Adrenal gland (tissue), 12 donors: ENCODE measurements around the gene LMAN1L. TPM values are rescaled to one million over a fixed set of nuclear protein-coding genes. Genes with fewer than 3 reads are reported as not detected.

Experiments used
- DNase-seq, 7 donors: peaks; one replicate each; pipeline ENCODE4 v3.0.0-alpha.2; 2019 to 2020
- H3K27ac ChIP-seq, 5 donors: fragments of 200-600 bp; sonication (generic) in 4 of 5; 1 replicate in 3 of 5; 2 replicates in 2 of 5; pipeline versions ENCODE4 v1.5.1 to v1.8.0; 2016 to 2020; ENCODE audit warnings: mild to moderate bottlenecking in 1 of 5
- H3K27me3 ChIP-seq: fragments of 200-600 bp; 2 replicates; pipeline ENCODE4 v1.8.0; 2021
- H3K36me3 ChIP-seq, 2 donors: fragments of 200-600 bp; replicated peaks in 1 of 2; 1 replicate in 1 of 2; 2 replicates in 1 of 2; pipeline versions ENCODE4 v1.5.1 to v1.8.0; 2018 to 2022
- H3K4me1 ChIP-seq, 2 donors: fragments of 200-600 bp; replicated peaks in 1 of 2; 1 replicate in 1 of 2; 2 replicates in 1 of 2; pipeline versions ENCODE4 v1.5.1 to v1.8.0; 2018 to 2021
- H3K4me3 ChIP-seq, 4 donors: fragments of 200-600 bp; sonication (generic) in 3 of 4; one replicate each; pipeline ENCODE4 v1.5.1; 2016 to 2018
- H3K9me3 ChIP-seq, 3 donors: fragments of 200-600 bp; sonication (generic) in 1 of 3; replicated peaks in 1 of 3; 1 replicate in 2 of 3; 2 replicates in 1 of 3; pipeline versions ENCODE4 v1.5.1 to v1.8.0; 2016 to 2021
- POLR2A ChIP-seq, 2 donors: fragments of 450-650 bp; IDR thresholded peaks; one replicate each; pipeline ENCODE4 v1.6.1; 2017; ENCODE audit warnings: antibody characterized with exemption in 2 of 2, mild to moderate bottlenecking in 2 of 2, moderate library complexity in 1 of 2
- WGBS, 4 donors: extraction: QIAGEN DNeasy Blood & Tissue Kit in 2 of 4; methylation state at CpG; one replicate each; pipeline versions ENCODE4 v1.1.5 to v1.1.7; 2013 to 2017; 5-methylcytosine and 5-hydroxymethylcytosine counted together
- intact Hi-C, 2 donors: fragments of 100-400 bp; cut with DNase I; formaldehyde crosslinking; loops; one replicate each; pipeline versions ENCODE4 v1.14.1 to v1.15.0; 2022 to 2023
- microRNA-seq, 3 donors: library from miRNA; unstranded; fragments of <30 nt; microRNA quantifications; one replicate each; pipeline ENCODE4, GENCODE V29; 2017 to 2020
- polyA plus RNA-seq, 3 donors: library from polyadenylated mRNA; stranded (reverse); fragments of 200-250 nt in 2 of 3; fragments of 350-450 nt in 1 of 3; fragmentation: Illumina TruSeq in 1 of 3; extraction: RNeasy Lipid Tissue Mini Kit (QIAGEN cat#74804) in 1 of 3; gene quantifications; one replicate each; pipeline ENCODE4 v1.2.3, GENCODE V29; 2013 to 2014
- small RNA-seq, 2 donors: library from RNA; depleted of rRNA; stranded (forward); fragments of <200 nt; gene quantifications; one replicate each; pipeline ENCODE3, GENCODE V24; 2016
- total RNA-seq, 9 donors: library from RNA; depleted of rRNA in 4 of 9; stranded (reverse); fragments of >200 nt in 4 of 9; fragments of 120-200 nt in 1 of 9; fragmentation: NEBNext Ultra II Directional in 1 of 9; extraction: Animal tissue kit (Norgen Biotek cat#: 25700) in 1 of 9; gene quantifications; one replicate each; pipeline versions ENCODE4 v1.1.0 to v1.2.4, GENCODE V29; 2013 to 2023
- TF ChIP-seq, protein P1 (sequence below), 6 experiments: fragments of 450-650 bp in 4 of 6; fragments of 200-600 bp in 2 of 6; sonication (generic) in 1 of 6; IDR thresholded peaks; 1 replicate in 5 of 6; 2 replicates in 1 of 6; pipeline versions ENCODE4 v1.5.1 to v1.8.0; 2016 to 2021; ENCODE audit warnings: antibody characterized with exemption in 6 of 6, mild to moderate bottlenecking in 2 of 6, moderate library complexity in 1 of 6
- donor health status: healthy with polysubstance abuse.
- donor health status: Bipolar disorder and iron deficiency.
- donor health status: DM: yes; HTN: yes; CAD: no.
- donor health status: DM: no; HTN: no; CAD: no.
- donor health status: DM: no; HTN: no; CAD: no.
- donor health status: DM: yes; HTN: yes; CAD: no.

The LMAN1L gene
- total and polyA plus RNA-seq, 12 donors = 0.28 to 12.5 (median 5.1) TPM; not detected in 1

DNA sequence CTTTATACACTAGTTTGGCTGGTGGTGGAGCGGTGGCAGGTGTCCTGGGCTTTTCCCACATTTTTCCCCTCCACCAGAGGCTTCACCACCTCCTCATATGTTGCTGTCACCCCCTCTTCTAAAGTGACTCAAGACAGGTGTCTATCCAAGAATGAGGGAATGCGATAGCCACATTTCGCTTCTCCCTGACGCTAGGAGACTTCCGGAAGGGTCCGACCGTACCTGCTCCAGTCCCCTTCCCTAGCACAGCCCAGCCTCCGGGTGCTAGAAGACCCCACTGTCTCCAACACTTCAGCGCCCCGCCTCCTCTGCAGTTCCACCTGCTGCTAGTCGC, 60.0 kb downstream of the LMAN1L start:
- Histone ChIP-seq H3K9me3 (no peaks in the 10 kb centered on the region), H3K36me3 (peaks cover 0 to 5% of the 10 kb centered on the region in 2 donors), H3K4me3 (peak overlapping the region; percentile 28 to 92 (median 80)), H3K27ac (peak overlapping the region; percentile 76 to 98 (median 88)), H3K27me3 (no peaks in the 10 kb centered on the region), H3K4me1 (peaks cover 39 to 52% of the 10 kb centered on the region in 2 donors)
- TF ChIP-seq, protein P1, sequence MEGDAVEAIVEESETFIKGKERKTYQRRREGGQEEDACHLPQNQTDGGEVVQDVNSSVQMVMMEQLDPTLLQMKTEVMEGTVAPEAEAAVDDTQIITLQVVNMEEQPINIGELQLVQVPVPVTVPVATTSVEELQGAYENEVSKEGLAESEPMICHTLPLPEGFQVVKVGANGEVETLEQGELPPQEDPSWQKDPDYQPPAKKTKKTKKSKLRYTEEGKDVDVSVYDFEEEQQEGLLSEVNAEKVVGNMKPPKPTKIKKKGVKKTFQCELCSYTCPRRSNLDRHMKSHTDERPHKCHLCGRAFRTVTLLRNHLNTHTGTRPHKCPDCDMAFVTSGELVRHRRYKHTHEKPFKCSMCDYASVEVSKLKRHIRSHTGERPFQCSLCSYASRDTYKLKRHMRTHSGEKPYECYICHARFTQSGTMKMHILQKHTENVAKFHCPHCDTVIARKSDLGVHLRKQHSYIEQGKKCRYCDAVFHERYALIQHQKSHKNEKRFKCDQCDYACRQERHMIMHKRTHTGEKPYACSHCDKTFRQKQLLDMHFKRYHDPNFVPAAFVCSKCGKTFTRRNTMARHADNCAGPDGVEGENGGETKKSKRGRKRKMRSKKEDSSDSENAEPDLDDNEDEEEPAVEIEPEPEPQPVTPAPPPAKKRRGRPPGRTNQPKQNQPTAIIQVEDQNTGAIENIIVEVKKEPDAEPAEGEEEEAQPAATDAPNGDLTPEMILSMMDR (IDR thresholded peaks at IDR 0.05) = peak in 1 of 6 experiments; percentile 3
- TF ChIP-seq POLR2A (IDR thresholded peaks at IDR 0.05) = no peak
- WGBS, 4 donors = 0 to 1% (median 0%) methylated on average over 9 to 11 of the region's 11 CpGs
- intact Hi-C loops = no loop called here
- DNase-seq = no peak

- TF ChIP-seq, protein P1 (IDR thresholded peaks at IDR 0.05) = no peak
- TF ChIP-seq POLR2A (IDR thresholded peaks at IDR 0.05) = peak; percentile 65 to 76
- Histone ChIP-seq H3K27ac (peak within 1 kb of the TSS; percentile 76 to 98 (median 88)), H3K9me3 (no peaks in the 10 kb centered on the region), H3K36me3 (peaks cover 0 to 5% of the 10 kb centered on the region in 2 donors), H3K4me3 (peak within 1 kb of the TSS; percentile 28 to 92 (median 80)), H3K27me3 (no peaks in the 10 kb centered on the region), H3K4me1 (peaks cover 38 to 47% of the 10 kb centered on the region in 2 donors)
- intact Hi-C loops = no loop called here
- WGBS, 4 donors = 0 to 1% (median 1%) methylated on average over 10 to 49 of the region's 52 CpGs
- peak; percentile 93 to 97 (median 96) for DNase-seq
These were observed 60.6 kb downstream of the LMAN1L start, which contains the start of gene SCAMP2 for GRCh38 chr15:74873036-74873755. Gene SCAMP2, minus strand, starts transcription at chr15:74873365. Its CDS starts 110 bp downstream, at chr15:74873255.

GRCh38 chr15:74873756-74874424, 61.3 kb downstream of the LMAN1L start:
- peaks cover 31 to 40% of the 10 kb centered on the region in 2 donors for H3K4me1 ChIP-seq
- peak in 4 of 7 donors; percentile 36 to 70 (median 43) for DNase-seq
- 29 to 74% (median 35%) methylated on average over 3 to 16 of the region's 16 CpGs for WGBS, 4 donors
- no peaks in the 10 kb centered on the region for H3K9me3 ChIP-seq
- no peaks in the 10 kb centered on the region for H3K36me3 ChIP-seq
- no peaks in the 10 kb centered on the region for H3K27me3 ChIP-seq
- H3K4me3 ChIP-seq = peak overlapping the region in 2 of 4 donors; percentile 80
- H3K27ac ChIP-seq = peak overlapping the region in 4 of 5 donors; percentile 88 to 98 (median 90)
- TF ChIP-seq POLR2A (IDR thresholded peaks at IDR 0.05) = no peak
- TF ChIP-seq, protein P1 (IDR thresholded peaks at IDR 0.05) = peak in 3 of 6 experiments; percentile 5 to 12 (median 12)
- intact Hi-C loops = no loop called here

Small RNA genes lying within 50 kb of the gene (microRNA-seq; reads per million reads assigned to microRNA genes)
- gene MIR4513 = 0 reads per million in 3 donors
- gene MIR6882 = 0.38 to 2.6 (median 1.8) reads per million in 3 donors

Small RNA genes lying within 50 kb of the gene (small RNA-seq; reads per million reads assigned to genes)
- gene CPLX3 (0 reads per million in 2 donors), gene MIR4513 (0 reads per million in 2 donors), gene MIR6882 (0.36 to 0.42 reads per million in 2 donors)

Other genes starting within 250 kb of the LMAN1L start
- 100 to 1,000 TPM in 2 of 9 donors, 10 to 100 TPM in 7; 26.2 to 123 (median 58.5) TPM for gene CLK3, start 197.0 kb upstream of the LMAN1L start, total RNA-seq
- 100 to 1,000 TPM in 2 of 3 donors, 10 to 100 TPM in 1; 71.2 to 160 (median 123) TPM for gene CLK3, start 197.0 kb upstream of the LMAN1L start, polyA plus RNA-seq
- 10 to 100 TPM in 5 of 9 donors, 1 to 10 TPM in 4; 3.9 to 25.3 (median 11.3) TPM for gene EDC3, start 116.8 kb upstream of the LMAN1L start, total RNA-seq
- 10 to 100 TPM; 13.6 to 18.9 (median 18.6) TPM for gene EDC3, start 116.8 kb upstream of the LMAN1L start, polyA plus RNA-seq
- gene CYP1A1, start 87.3 kb upstream of the LMAN1L start, total RNA-seq = under 1 TPM in 2 of 9 donors, not detected in 7; 0.11 to 0.96 TPM
- gene CYP1A1, start 87.3 kb upstream of the LMAN1L start, polyA plus RNA-seq = 1 to 10 TPM in 1 of 3 donors, not detected in 2; 2.2 TPM
- not detected for gene CYP1A2, start 64.0 kb upstream of the LMAN1L start, total RNA-seq
- not detected for gene CYP1A2, start 64.0 kb upstream of the LMAN1L start, polyA plus RNA-seq
- gene CSK, start 30.8 kb upstream of the LMAN1L start, total RNA-seq = 10 to 100 TPM; 10.9 to 59.4 (median 28.9) TPM
- gene CSK, start 30.8 kb upstream of the LMAN1L start, polyA plus RNA-seq = 10 to 100 TPM; 20.5 to 46.4 (median 25.8) TPM
- 1 to 10 TPM in 2 of 9 donors, under 1 TPM in 5, not detected in 2; 0.11 to 3.6 (median 0.69) TPM for gene CPLX3, start 13.8 kb downstream of the LMAN1L start, total RNA-seq
- gene CPLX3, start 13.8 kb downstream of the LMAN1L start, polyA plus RNA-seq = 10 to 100 TPM in 2 of 3 donors, 1 to 10 TPM in 1; 1.1 to 24.1 (median 24.0) TPM
- gene ULK3, start 30.3 kb downstream of the LMAN1L start, total RNA-seq = 10 to 100 TPM; 30.1 to 83.6 (median 48.9) TPM
- gene ULK3, start 30.3 kb downstream of the LMAN1L start, polyA plus RNA-seq = 100 to 1,000 TPM in 2 of 3 donors, 10 to 100 TPM in 1; 21.7 to 126 (median 124) TPM
- gene SCAMP2, start 60.5 kb downstream of the LMAN1L start, total RNA-seq = 100 to 1,000 TPM in 5 of 9 donors, 10 to 100 TPM in 4; 29.5 to 185 (median 100) TPM
- 100 to 1,000 TPM in 1 of 3 donors, 10 to 100 TPM in 2; 45.0 to 109 (median 61.9) TPM for gene SCAMP2, start 60.5 kb downstream of the LMAN1L start, polyA plus RNA-seq
- 100 to 1,000 TPM in 6 of 9 donors, 10 to 100 TPM in 3; 68.7 to 218 (median 105) TPM for gene MPI, start 77.2 kb downstream of the LMAN1L start, total RNA-seq
- 100 to 1,000 TPM in 1 of 3 donors, 10 to 100 TPM in 2; 26.2 to 123 (median 37.9) TPM for gene MPI, start 77.2 kb downstream of the LMAN1L start, polyA plus RNA-seq
- gene FAM219B, start 94.0 kb downstream of the LMAN1L start, total RNA-seq = 100 to 1,000 TPM in 2 of 9 donors, 10 to 100 TPM in 7; 44.0 to 112 (median 82.3) TPM
- gene FAM219B, start 94.0 kb downstream of the LMAN1L start, polyA plus RNA-seq = 10 to 100 TPM; 45.0 to 54.5 (median 51.4) TPM
- gene COX5A, start 125.2 kb downstream of the LMAN1L start, total RNA-seq = 100 to 1,000 TPM in 8 of 9 donors, 10 to 100 TPM in 1; 60.9 to 330 (median 150) TPM
- 100 to 1,000 TPM in 2 of 3 donors, 10 to 100 TPM in 1; 85.5 to 244 (median 190) TPM for gene COX5A, start 125.2 kb downstream of the LMAN1L start, polyA plus RNA-seq
- gene RPP25, start 143.9 kb downstream of the LMAN1L start, total RNA-seq = 10 to 100 TPM; 17.4 to 46.2 (median 26.4) TPM
- 10 to 100 TPM; 12.1 to 18.4 (median 15.5) TPM for gene RPP25, start 143.9 kb downstream of the LMAN1L start, polyA plus RNA-seq
- 10 to 100 TPM; 12.8 to 47.2 (median 28.7) TPM for gene SCAMP5, start 182.7 kb downstream of the LMAN1L start, total RNA-seq
- gene SCAMP5, start 182.7 kb downstream of the LMAN1L start, polyA plus RNA-seq = 10 to 100 TPM; 10.2 to 22.0 (median 19.7) TPM
- gene PPCDC, start 210.8 kb downstream of the LMAN1L start, total RNA-seq = 10 to 100 TPM; 19.0 to 36.4 (median 24.6) TPM
- gene PPCDC, start 210.8 kb downstream of the LMAN1L start, polyA plus RNA-seq = 10 to 100 TPM; 17.4 to 35.2 (median 31.8) TPM